ENCODE results near the gene ILDR2.

- TF ChIP-seq CTCF (IDR thresholded peaks at IDR 0.05; ENCODE audit: insufficient read depth, low read length) (no peak), POLR2AphosphoS5 (IDR thresholded peaks at IDR 0.05; ENCODE audit: low read depth) (no peak), REST (IDR thresholded peaks at IDR 0.05; ENCODE audit: insufficient replicate concordance, low read depth) (no peak), SPI1 (IDR thresholded peaks at IDR 0.05; ENCODE audit: borderline replicate concordance, low read depth) (no peak), GABPA (IDR thresholded peaks at IDR 0.05; ENCODE audit: low read depth) (no peak)
Measured at GRCh38 chr1:166951050-166951449, 24.3 kb downstream of the ILDR2 start.
